H9 (cell line): Measurements from ENCODE around the gene PRDM1. TPM values are rescaled to one million over a fixed set of nuclear protein-coding genes. Genes with fewer than 3 reads are reported as not detected.

Source experiments
- DNase-seq: peaks from one replicate; pipeline ENCODE4 v3.0.0-alpha.2; 2017
- H2AFZ ChIP-seq: one replicate; pipeline ENCODE4 v1.6.1; 2013; ENCODE audit warnings: mild to moderate bottlenecking, low read length, control low read depth, moderate library complexity
- H2AK5ac ChIP-seq: 2 replicates; pipeline ENCODE4 v1.6.1; 2013; ENCODE audit warnings: low read length, control low read depth, mixed read lengths; ENCODE audit not compliant: insufficient read length
- H2BK120ac ChIP-seq: one replicate; pipeline ENCODE4 v1.6.1; 2013; ENCODE audit warnings: low read depth, mild to moderate bottlenecking, low read length, control low read depth, inconsistent platforms; ENCODE audit not compliant: poor library complexity, severe bottlenecking
- H2BK12ac ChIP-seq: 2 replicates; pipeline ENCODE4 v1.6.1; 2013; ENCODE audit warnings: low read length, control low read depth, mixed read lengths, low read depth; ENCODE audit not compliant: insufficient read length
- H2BK15ac ChIP-seq: 2 replicates; pipeline ENCODE4 v1.6.1; 2013; ENCODE audit warnings: low read depth, low read length, control low read depth
- H2BK20ac ChIP-seq: one replicate; pipeline ENCODE4 v1.6.1; 2013; ENCODE audit warnings: low read depth, mild to moderate bottlenecking, low read length, control low read depth, inconsistent platforms; ENCODE audit not compliant: poor library complexity, severe bottlenecking
- H2BK5ac ChIP-seq: 2 replicates; pipeline ENCODE4 v1.6.1; 2013; ENCODE audit warnings: low read length, control low read depth, mixed read lengths; ENCODE audit not compliant: insufficient read length
- H3K14ac ChIP-seq: 2 replicates; pipeline ENCODE4 v1.6.1; 2013; ENCODE audit warnings: low read length, control low read depth; ENCODE audit not compliant: insufficient read depth
- H3K18ac ChIP-seq: 2 replicates; pipeline ENCODE4 v1.6.1; 2013; ENCODE audit warnings: low read depth, mild to moderate bottlenecking, mixed read lengths, low read length, control low read depth; ENCODE audit not compliant: insufficient read length
- H3K23ac ChIP-seq: 2 replicates; pipeline ENCODE4 v1.6.1; 2013; ENCODE audit warnings: low read length, control low read depth, mixed read lengths, low read depth; ENCODE audit not compliant: insufficient read length
- H3K23me2 ChIP-seq: 2 replicates; pipeline ENCODE4 v1.6.1; 2013; ENCODE audit warnings: low read depth, mild to moderate bottlenecking, mixed read lengths, low read length, control low read depth; ENCODE audit not compliant: insufficient read length, poor library complexity, severe bottlenecking
- H3K27ac ChIP-seq: 2 replicates; pipeline ENCODE4 v1.5.1; 2013; ENCODE audit warnings: low read length, control low read depth, mixed read lengths, low read depth; ENCODE audit not compliant: insufficient read length
- H3K27me3 ChIP-seq: 2 replicates; pipeline ENCODE4 v1.6.1; 2013; ENCODE audit warnings: low read length, control low read depth, inconsistent platforms; ENCODE audit not compliant: insufficient read depth
- H3K4ac ChIP-seq: 2 replicates; pipeline ENCODE4 v1.6.1; 2013; ENCODE audit warnings: low read depth, mild to moderate bottlenecking, control low read depth, inconsistent platforms, low read length, moderate library complexity
- H3K4me1 ChIP-seq: 2 replicates; pipeline ENCODE4 v1.6.1; 2013; ENCODE audit warnings: low read length, control low read depth, inconsistent platforms; ENCODE audit not compliant: insufficient read depth
- H3K4me2 ChIP-seq: 2 replicates; pipeline ENCODE4 v1.6.1; 2013; ENCODE audit warnings: low read length, control low read depth, mixed read lengths; ENCODE audit not compliant: insufficient read length, insufficient read depth
- H3K56ac ChIP-seq: 2 replicates; pipeline ENCODE4 v1.6.1; 2013; ENCODE audit warnings: low read depth, mild to moderate bottlenecking, mixed read lengths, low read length, control low read depth; ENCODE audit not compliant: insufficient read length
- H3K79me1 ChIP-seq: 2 replicates; pipeline ENCODE4 v1.6.1; 2013; ENCODE audit warnings: low read depth, mild to moderate bottlenecking, moderate library complexity, low read length, control low read depth, inconsistent platforms; ENCODE audit not compliant: insufficient read depth, poor library complexity, severe bottlenecking
- H3K79me2 ChIP-seq: 2 replicates; pipeline ENCODE4 v1.6.1; 2013; ENCODE audit warnings: low read length, control low read depth, inconsistent platforms; ENCODE audit not compliant: insufficient read depth
- H3K9ac ChIP-seq: 2 replicates; pipeline ENCODE4 v1.6.1; 2013; ENCODE audit warnings: low read length, control low read depth, mixed read lengths; ENCODE audit not compliant: insufficient read length; ENCODE audit errors: extremely low read depth
- H3K9me3 ChIP-seq: one replicate; pipeline ENCODE4 v1.6.1; 2013; ENCODE audit warnings: low read depth, low read length, inconsistent platforms; ENCODE audit not compliant: control insufficient read depth
- H3T11ph ChIP-seq: one replicate; pipeline ENCODE4 v1.6.1; 2013; ENCODE audit warnings: mild to moderate bottlenecking, low read length, control low read depth, inconsistent platforms
- H4K20me1 ChIP-seq: one replicate; pipeline ENCODE4 v1.6.1; 2013; ENCODE audit not compliant: control insufficient read depth, insufficient read length, insufficient read depth
- H4K5ac ChIP-seq: 2 replicates; pipeline ENCODE4 v1.6.1; 2013; ENCODE audit warnings: low read depth, mild to moderate bottlenecking, mixed read lengths, low read length, control low read depth; ENCODE audit not compliant: insufficient read length
- H4K8ac ChIP-seq: replicated peaks from 2 replicates; pipeline ENCODE4 v1.6.1; 2013; ENCODE audit warnings: low read length, control low read depth, mixed read lengths, low read depth; ENCODE audit not compliant: insufficient read length
- H4K91ac ChIP-seq: 2 replicates; pipeline ENCODE4 v1.6.1; 2013; ENCODE audit warnings: low read depth, mild to moderate bottlenecking, moderate library complexity, mixed read lengths, low read length, control low read depth; ENCODE audit not compliant: insufficient read length
- H3K27ac Mint-ChIP-seq, 3 experiments: 2 replicates in 2 of 3; 3 replicates in 1 of 3; pipeline ENCODE4 v1.8.0; 2020 to 2021; ENCODE audit warnings: mixed read lengths in 3 of 3, mild to moderate bottlenecking in 1 of 3, moderate library complexity in 1 of 3
- H3K27me3 Mint-ChIP-seq: 2 replicates; pipeline ENCODE4 v1.8.0; 2021; ENCODE audit warnings: low read depth, mild to moderate bottlenecking, moderate library complexity, mixed read lengths
- H3K36me3 Mint-ChIP-seq, 3 experiments: 2 replicates in 2 of 3; 3 replicates in 1 of 3; pipeline ENCODE4 v1.8.0; 2020 to 2021; ENCODE audit warnings: low read depth in 3 of 3, mixed read lengths in 3 of 3; ENCODE audit not compliant: insufficient read depth in 1 of 3
- H3K4me1 Mint-ChIP-seq, 2 experiments: 2 replicates each; pipeline ENCODE4 v1.8.0; 2020; ENCODE audit warnings: mixed read lengths in 2 of 2
- H3K4me3 Mint-ChIP-seq, 2 experiments: 2 replicates in 1 of 2; 3 replicates in 1 of 2; pipeline ENCODE4 v1.8.0; 2020 to 2021; ENCODE audit warnings: mild to moderate bottlenecking in 2 of 2, mixed read lengths in 2 of 2, moderate library complexity in 1 of 2
- H3K9me3 Mint-ChIP-seq, 2 experiments: 2 replicates in 1 of 2; 3 replicates in 1 of 2; pipeline ENCODE4 v1.8.0; 2020; ENCODE audit warnings: mild to moderate bottlenecking in 2 of 2, mixed read lengths in 2 of 2, moderate library complexity in 1 of 2
- CTCF ChIP-seq: fragments of 200-600 bp; sonication (generic); conservative IDR thresholded peaks from 3 replicates; pipeline ENCODE4 v1.8.0; 2021; ENCODE audit warnings: antibody characterized with exemption, mild to moderate bottlenecking
- WGBS: extraction: QIAGEN DNeasy Blood & Tissue Kit; methylation state at CpG from one replicate; pipeline ENCODE4 v1.1.7; 2013; ENCODE audit warnings: missing lambda C conversion rate, low lambda C conversion rate, mixed read lengths; ENCODE audit not compliant: insufficient read length; ENCODE audit errors: extremely low coverage; 5-methylcytosine and 5-hydroxymethylcytosine counted together
- total RNA-seq: library from RNA; stranded (reverse); gene quantifications from 2 replicates; pipeline ENCODE4 v1.2.1, GENCODE V29; 2021

The PRDM1 gene
- total RNA-seq, 1 experiment from 2014 or later: 2.9 TPM

DNA sequence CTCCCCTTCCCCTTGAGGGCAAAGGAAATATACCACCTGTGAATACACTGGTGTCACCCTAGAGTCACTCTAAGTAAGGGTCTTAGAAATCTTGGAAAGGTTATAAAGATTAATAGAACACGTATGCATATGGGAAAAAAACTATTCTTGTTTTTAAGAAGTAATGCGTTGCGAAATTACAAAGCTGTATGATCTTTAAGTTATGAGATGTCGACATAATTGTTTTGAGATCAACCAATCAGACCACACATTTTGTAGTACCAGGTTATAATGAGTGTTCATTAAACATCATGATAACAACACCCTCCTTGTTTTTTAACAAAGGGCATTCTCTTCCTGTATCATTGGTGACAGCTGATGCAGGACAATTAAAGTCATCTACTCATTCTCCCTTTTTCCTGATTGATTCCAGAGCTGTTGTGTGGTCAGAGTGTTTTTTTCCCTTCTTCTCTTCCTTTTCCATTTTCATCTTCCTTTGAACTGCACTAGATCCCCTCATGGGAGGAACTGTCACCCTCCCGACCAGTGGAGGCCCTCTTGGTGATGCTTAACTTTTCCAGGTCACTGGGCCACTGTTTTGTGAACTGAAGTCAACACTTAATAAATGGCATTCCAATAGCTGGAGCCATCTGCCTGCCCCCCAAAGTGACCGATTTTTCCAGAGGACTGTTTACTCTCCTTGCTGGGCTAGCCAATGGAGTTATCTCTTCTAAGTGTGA, 37.0 kb downstream of the PRDM1 start:
- no peak overlapping the region for H3K27ac ChIP-seq
- no peak overlapping the region for H4K8ac ChIP-seq
- no peak for DNase-seq
- no peak overlapping the region for H2AK5ac ChIP-seq
- Mint-ChIP-seq H3K27ac (no peak overlapping the region), H3K36me3 (no peaks in the 10 kb centered on the region), H3K4me1 (peaks cover 4 to 10% of the 10 kb centered on the region in 2 experiments; a peak in 3 of 4 replicates), H3K27me3 (no peaks in the 10 kb centered on the region), H3K9me3 (no peaks in the 10 kb centered on the region), H3K4me3 (no peak overlapping the region)
- no peak overlapping the region for H4K91ac ChIP-seq
- no peak overlapping the region for H2AFZ ChIP-seq
- H3K4me1 ChIP-seq: peaks cover 4% of the 10 kb centered on the region; the same call in 1 of the 2 replicates
- no peak overlapping the region for H3K4ac ChIP-seq
- H3K18ac ChIP-seq: no peak overlapping the region
- H2BK20ac ChIP-seq: no peak overlapping the region
- no peak overlapping the region for H3K14ac ChIP-seq
- H3K23ac ChIP-seq: no peak overlapping the region
- H2BK120ac ChIP-seq: no peak overlapping the region
- WGBS: no CpG with 5 or more reads among the region's 6 CpGs
- H3K9me3 ChIP-seq: no peaks in the 10 kb centered on the region
- no peaks in the 10 kb centered on the region for H3K23me2 ChIP-seq
- H2BK12ac ChIP-seq: no peak overlapping the region
- H3K27me3 ChIP-seq: no peaks in the 10 kb centered on the region
- H3T11ph ChIP-seq: no peak overlapping the region
- no peaks in the 10 kb centered on the region for H3K79me2 ChIP-seq
- H4K20me1 ChIP-seq: no peaks in the 10 kb centered on the region
- no peak overlapping the region for H3K9ac ChIP-seq
- no peak overlapping the region for H2BK5ac ChIP-seq
- no peaks in the 10 kb centered on the region for H3K79me1 ChIP-seq
- no peak overlapping the region for H2BK15ac ChIP-seq
- no peak overlapping the region for H3K56ac ChIP-seq
- H3K4me2 ChIP-seq: no peak overlapping the region
- no peak overlapping the region for H4K5ac ChIP-seq
- TF ChIP-seq CTCF: no peak
